ENCODE data around the gene IPO11.
"Not testable (repeated sequence)": the region's sequence is repeated elsewhere in the genome, so short reads cannot be mapped to it uniquely, and the experiment has no call there.

Gene IPO11

GRCh38 chr5:62562867-62563266, 150.3 kb downstream of the IPO11 start:
- Histone ChIP-seq H3K36me3 (ENCODE audit: control insufficient read depth in 5 of 5, insufficient read depth in 5 of 5, low read length in 5 of 5) (peaks cover 12 to 27% (median 14%) of the 10 kb centered on the region in 5 donors), H3K27ac (ENCODE audit: low read depth, low read length) (no peak overlapping the region), H3K4me1 (ENCODE audit: control insufficient read depth in 5 of 5, insufficient read depth in 5 of 5, low read length in 5 of 5) (no peaks in the 10 kb centered on the region), H3K9me3 (ENCODE audit: control insufficient read depth in 5 of 5, low read length in 5 of 5) (peaks cover 0 to 6% (median 4%) of the 10 kb centered on the region in 5 donors), H3K4me3 (ENCODE audit: low read depth in 1 of 5, low read length in 5 of 5) (no peak overlapping the region), H3K27me3 (ENCODE audit: control insufficient read depth in 5 of 5, insufficient read depth in 4 of 5, low read length in 5 of 5) (no peaks in the 10 kb centered on the region), H3K9ac (ENCODE audit: low read length in 5 of 5) (no peak overlapping the region)

GRCh38 chr5:62564101-62564500, 151.5 kb downstream of the IPO11 start:
- H3K9me3 ChIP-seq (ENCODE audit: control insufficient read depth in 5 of 5, low read length in 5 of 5) = peaks cover 0 to 10% (median 5%) of the 10 kb centered on the region in 5 donors
- no peak overlapping the region for H3K27ac ChIP-seq (ENCODE audit: low read depth, low read length)
- H3K36me3 ChIP-seq (ENCODE audit: control insufficient read depth in 5 of 5, insufficient read depth in 5 of 5, low read length in 5 of 5) = peaks cover 12 to 31% (median 14%) of the 10 kb centered on the region in 5 donors
- H3K27me3 ChIP-seq (ENCODE audit: control insufficient read depth in 5 of 5, insufficient read depth in 4 of 5, low read length in 5 of 5) = no peaks in the 10 kb centered on the region
- no peak overlapping the region for H3K4me3 ChIP-seq (ENCODE audit: low read depth in 1 of 5, low read length in 5 of 5)
- H3K9ac ChIP-seq (ENCODE audit: low read length in 5 of 5) = no peak overlapping the region
- H3K4me1 ChIP-seq (ENCODE audit: control insufficient read depth in 5 of 5, insufficient read depth in 5 of 5, low read length in 5 of 5) = no peaks in the 10 kb centered on the region

GRCh38 chr5:62565740-62566139, 153.2 kb downstream of the IPO11 start:
- H3K27me3 ChIP-seq (ENCODE audit: control insufficient read depth in 5 of 5, insufficient read depth in 4 of 5, low read length in 5 of 5); H3K4me1 ChIP-seq (ENCODE audit: control insufficient read depth in 5 of 5, insufficient read depth in 5 of 5, low read length in 5 of 5); H3K27ac ChIP-seq (ENCODE audit: low read depth, low read length); H3K9me3 ChIP-seq (ENCODE audit: control insufficient read depth in 5 of 5, low read length in 5 of 5); H3K4me3 ChIP-seq (ENCODE audit: low read depth in 1 of 5, low read length in 5 of 5); H3K9ac ChIP-seq (ENCODE audit: low read length in 5 of 5): not testable (repeated sequence)
- peaks cover 7 to 22% (median 8%) of the 10 kb centered on the region in 5 donors for H3K36me3 ChIP-seq (ENCODE audit: control insufficient read depth in 5 of 5, insufficient read depth in 5 of 5, low read length in 5 of 5)

- H3K36me3 ChIP-seq (ENCODE audit: control insufficient read depth in 5 of 5, insufficient read depth in 5 of 5, low read length in 5 of 5) = peaks cover 5 to 11% (median 7%) of the 10 kb centered on the region in 5 donors
- no peaks in the 10 kb centered on the region for H3K4me1 ChIP-seq (ENCODE audit: control insufficient read depth in 5 of 5, insufficient read depth in 5 of 5, low read length in 5 of 5)
- H3K27ac ChIP-seq (ENCODE audit: low read depth, low read length) = no peak overlapping the region
- H3K9me3 ChIP-seq (ENCODE audit: control insufficient read depth in 5 of 5, low read length in 5 of 5) = peaks cover 0 to 10% (median 5%) of the 10 kb centered on the region in 5 donors
- H3K4me3 ChIP-seq (ENCODE audit: low read depth in 1 of 5, low read length in 5 of 5) = no peak overlapping the region
- no peak overlapping the region for H3K9ac ChIP-seq (ENCODE audit: low read length in 5 of 5)
- H3K27me3 ChIP-seq (ENCODE audit: control insufficient read depth in 5 of 5, insufficient read depth in 4 of 5, low read length in 5 of 5) = no peaks in the 10 kb centered on the region
Measured at GRCh38 chr5:62568143-62568542, 155.6 kb downstream of the IPO11 start.

- no peak overlapping the region for H3K4me3 ChIP-seq (ENCODE audit: low read depth in 1 of 5, low read length in 5 of 5)
- H3K27ac ChIP-seq (ENCODE audit: low read depth, low read length) = no peak overlapping the region
- no peak overlapping the region for H3K9ac ChIP-seq (ENCODE audit: low read length in 5 of 5)
- H3K4me1 ChIP-seq (ENCODE audit: control insufficient read depth in 5 of 5, insufficient read depth in 5 of 5, low read length in 5 of 5) = no peaks in the 10 kb centered on the region
- H3K9me3 ChIP-seq (ENCODE audit: control insufficient read depth in 5 of 5, low read length in 5 of 5) = peaks cover 0 to 10% (median 5%) of the 10 kb centered on the region in 5 donors
- peaks cover 5 to 11% (median 7%) of the 10 kb centered on the region in 5 donors for H3K36me3 ChIP-seq (ENCODE audit: control insufficient read depth in 5 of 5, insufficient read depth in 5 of 5, low read length in 5 of 5)
- H3K27me3 ChIP-seq (ENCODE audit: control insufficient read depth in 5 of 5, insufficient read depth in 4 of 5, low read length in 5 of 5) = no peaks in the 10 kb centered on the region
Measured at GRCh38 chr5:62568800-62569432, 156.4 kb downstream of the IPO11 start.

GRCh38 chr5:62569470-62569869, 156.9 kb downstream of the IPO11 start:
- Histone ChIP-seq H3K4me3 (ENCODE audit: low read depth in 1 of 5, low read length in 5 of 5) (no peak overlapping the region), H3K27ac (ENCODE audit: low read depth, low read length) (no peak overlapping the region), H3K4me1 (ENCODE audit: control insufficient read depth in 5 of 5, insufficient read depth in 5 of 5, low read length in 5 of 5) (no peaks in the 10 kb centered on the region), H3K9me3 (ENCODE audit: control insufficient read depth in 5 of 5, low read length in 5 of 5) (peaks cover 0 to 10% (median 5%) of the 10 kb centered on the region in 5 donors), H3K27me3 (ENCODE audit: control insufficient read depth in 5 of 5, insufficient read depth in 4 of 5, low read length in 5 of 5) (no peaks in the 10 kb centered on the region), H3K9ac (ENCODE audit: low read length in 5 of 5) (no peak overlapping the region), H3K36me3 (ENCODE audit: control insufficient read depth in 5 of 5, insufficient read depth in 5 of 5, low read length in 5 of 5) (peaks cover 5 to 11% (median 7%) of the 10 kb centered on the region in 5 donors)

GRCh38 chr5:62572918-62573514, 160.5 kb downstream of the IPO11 start:
- Histone ChIP-seq H3K9ac (ENCODE audit: low read length in 5 of 5) (no peak overlapping the region), H3K9me3 (ENCODE audit: control insufficient read depth in 5 of 5, low read length in 5 of 5) (peaks cover 0 to 4% (median 0%) of the 10 kb centered on the region in 5 donors), H3K4me1 (ENCODE audit: control insufficient read depth in 5 of 5, insufficient read depth in 5 of 5, low read length in 5 of 5) (peaks cover 0 to 16% (median 0%) of the 10 kb centered on the region in 5 donors), H3K36me3 (ENCODE audit: control insufficient read depth in 5 of 5, insufficient read depth in 5 of 5, low read length in 5 of 5) (peaks cover 0 to 3% (median 0%) of the 10 kb centered on the region in 5 donors), H3K27ac (ENCODE audit: low read depth, low read length) (no peak overlapping the region), H3K4me3 (ENCODE audit: low read depth in 1 of 5, low read length in 5 of 5) (no peak overlapping the region), H3K27me3 (ENCODE audit: control insufficient read depth in 5 of 5, insufficient read depth in 4 of 5, low read length in 5 of 5) (no peaks in the 10 kb centered on the region)

GRCh38 chr5:62574599-62574998, 162.0 kb downstream of the IPO11 start:
- H3K9ac ChIP-seq (ENCODE audit: low read length in 5 of 5) = no peak overlapping the region
- no peak overlapping the region for H3K4me3 ChIP-seq (ENCODE audit: low read depth in 1 of 5, low read length in 5 of 5)
- peaks cover 0 to 20% (median 0%) of the 10 kb centered on the region in 5 donors for H3K4me1 ChIP-seq (ENCODE audit: control insufficient read depth in 5 of 5, insufficient read depth in 5 of 5, low read length in 5 of 5)
- H3K27ac ChIP-seq (ENCODE audit: low read depth, low read length) = no peak overlapping the region
- H3K36me3 ChIP-seq (ENCODE audit: control insufficient read depth in 5 of 5, insufficient read depth in 5 of 5, low read length in 5 of 5) = peaks cover 0 to 3% (median 0%) of the 10 kb centered on the region in 5 donors
- no peaks in the 10 kb centered on the region for H3K9me3 ChIP-seq (ENCODE audit: control insufficient read depth in 5 of 5, low read length in 5 of 5)
- no peaks in the 10 kb centered on the region for H3K27me3 ChIP-seq (ENCODE audit: control insufficient read depth in 5 of 5, insufficient read depth in 4 of 5, low read length in 5 of 5)

- no peak overlapping the region for H3K4me3 ChIP-seq (ENCODE audit: low read depth in 1 of 5, low read length in 5 of 5)
- no peaks in the 10 kb centered on the region for H3K9me3 ChIP-seq (ENCODE audit: control insufficient read depth in 5 of 5, low read length in 5 of 5)
- H3K9ac ChIP-seq (ENCODE audit: low read length in 5 of 5) = no peak overlapping the region
- H3K4me1 ChIP-seq (ENCODE audit: control insufficient read depth in 5 of 5, insufficient read depth in 5 of 5, low read length in 5 of 5) = peaks cover 0 to 20% (median 0%) of the 10 kb centered on the region in 5 donors
- peaks cover 0 to 4% (median 0%) of the 10 kb centered on the region in 5 donors for H3K36me3 ChIP-seq (ENCODE audit: control insufficient read depth in 5 of 5, insufficient read depth in 5 of 5, low read length in 5 of 5)
- no peaks in the 10 kb centered on the region for H3K27me3 ChIP-seq (ENCODE audit: control insufficient read depth in 5 of 5, insufficient read depth in 4 of 5, low read length in 5 of 5)
- no peak overlapping the region for H3K27ac ChIP-seq (ENCODE audit: low read depth, low read length)
Measured at GRCh38 chr5:62575066-62575465, 162.5 kb downstream of the IPO11 start.

- Histone ChIP-seq H3K9ac (ENCODE audit: low read length in 5 of 5) (no peak overlapping the region), H3K9me3 (ENCODE audit: control insufficient read depth in 5 of 5, low read length in 5 of 5) (no peaks in the 10 kb centered on the region), H3K27ac (ENCODE audit: low read depth, low read length) (no peak overlapping the region), H3K4me1 (ENCODE audit: control insufficient read depth in 5 of 5, insufficient read depth in 5 of 5, low read length in 5 of 5) (peaks cover 0 to 20% (median 0%) of the 10 kb centered on the region in 5 donors), H3K4me3 (ENCODE audit: low read depth in 1 of 5, low read length in 5 of 5) (no peak overlapping the region), H3K27me3 (ENCODE audit: control insufficient read depth in 5 of 5, insufficient read depth in 4 of 5, low read length in 5 of 5) (no peaks in the 10 kb centered on the region), H3K36me3 (ENCODE audit: control insufficient read depth in 5 of 5, insufficient read depth in 5 of 5, low read length in 5 of 5) (peaks cover 0 to 8% (median 2%) of the 10 kb centered on the region in 5 donors)
Measured at GRCh38 chr5:62575489-62575888, 162.9 kb downstream of the IPO11 start.

Measured in subcutaneous abdominal adipose tissue (tissue), 5 donors.